ENCODE data around the gene SYT3.
"Not testable (repeated sequence)": the region's sequence is repeated elsewhere in the genome, so short reads cannot be mapped to it uniquely, and the experiment has no call there.

SYT3 gene

GRCh38 chr19:50607874-50608785, 31.6 kb downstream of the SYT3 start:
- Histone ChIP-seq H3K9me3 (ENCODE audit: insufficient read depth, low read length) (peaks cover 17% of the 10 kb centered on the region; the same call in 1 of the 2 replicates), H3K4me1 (ENCODE audit: insufficient read depth, insufficient read length) (no peaks in the 10 kb centered on the region), H3K4me3 (ENCODE audit: insufficient read length, low read depth) (peak overlapping the region; percentile 30), H3K9ac (ENCODE audit: insufficient read length, low read depth) (no peak overlapping the region), H3K27me3 (ENCODE audit: insufficient read depth, insufficient read length) (peaks cover 7% of the 10 kb centered on the region), H3K36me3 (ENCODE audit: insufficient read depth, insufficient read length, low read length) (no peaks in the 10 kb centered on the region)
- peak; percentile 94 for DNase-seq (ENCODE audit: low read depth, low spot score)
- TF ChIP-seq SUZ12 (IDR thresholded peaks at IDR 0.05; ENCODE audit: extremely low read depth, insufficient read depth, insufficient read length) (no peak), YY1 (IDR thresholded peaks at IDR 0.05; ENCODE audit: insufficient read depth, insufficient read length) (no peak), ZNF274 (IDR thresholded peaks at IDR 0.05; ENCODE audit: low read depth, low read length) (no peak)

GRCh38 chr19:50607388-50607787, 32.3 kb downstream of the SYT3 start:
- H3K27me3 ChIP-seq (ENCODE audit: insufficient read depth, insufficient read length): peaks cover 7% of the 10 kb centered on the region
- TF ChIP-seq SUZ12 (IDR thresholded peaks at IDR 0.05; ENCODE audit: extremely low read depth, insufficient read depth, insufficient read length): no peak
- TF ChIP-seq ZNF274 (IDR thresholded peaks at IDR 0.05; ENCODE audit: low read depth, low read length): no peak
- no peak for TF ChIP-seq YY1 (IDR thresholded peaks at IDR 0.05; ENCODE audit: insufficient read depth, insufficient read length)
- no peak overlapping the region for H3K9ac ChIP-seq (ENCODE audit: insufficient read length, low read depth)
- H3K9me3 ChIP-seq (ENCODE audit: insufficient read depth, low read length): peaks cover 17% of the 10 kb centered on the region; the same call in 1 of the 2 replicates
- no peaks in the 10 kb centered on the region for H3K4me1 ChIP-seq (ENCODE audit: insufficient read depth, insufficient read length)
- peak overlapping the region; percentile 30 for H3K4me3 ChIP-seq (ENCODE audit: insufficient read length, low read depth)
- no peaks in the 10 kb centered on the region for H3K36me3 ChIP-seq (ENCODE audit: insufficient read depth, insufficient read length, low read length)
- DNase-seq (ENCODE audit: low read depth, low spot score): no peak

GRCh38 chr19:50606059-50606836, 33.4 kb downstream of the SYT3 start:
- not testable (repeated sequence) for H3K4me3 ChIP-seq (ENCODE audit: insufficient read length, low read depth); H3K27me3 ChIP-seq (ENCODE audit: insufficient read depth, insufficient read length); H3K36me3 ChIP-seq (ENCODE audit: insufficient read depth, insufficient read length, low read length); H3K9ac ChIP-seq (ENCODE audit: insufficient read length, low read depth); H3K4me1 ChIP-seq (ENCODE audit: insufficient read depth, insufficient read length); DNase-seq (ENCODE audit: low read depth, low spot score)
- peaks cover 17% of the 10 kb centered on the region; the same call in 1 of the 2 replicates for H3K9me3 ChIP-seq (ENCODE audit: insufficient read depth, low read length)

DNA sequence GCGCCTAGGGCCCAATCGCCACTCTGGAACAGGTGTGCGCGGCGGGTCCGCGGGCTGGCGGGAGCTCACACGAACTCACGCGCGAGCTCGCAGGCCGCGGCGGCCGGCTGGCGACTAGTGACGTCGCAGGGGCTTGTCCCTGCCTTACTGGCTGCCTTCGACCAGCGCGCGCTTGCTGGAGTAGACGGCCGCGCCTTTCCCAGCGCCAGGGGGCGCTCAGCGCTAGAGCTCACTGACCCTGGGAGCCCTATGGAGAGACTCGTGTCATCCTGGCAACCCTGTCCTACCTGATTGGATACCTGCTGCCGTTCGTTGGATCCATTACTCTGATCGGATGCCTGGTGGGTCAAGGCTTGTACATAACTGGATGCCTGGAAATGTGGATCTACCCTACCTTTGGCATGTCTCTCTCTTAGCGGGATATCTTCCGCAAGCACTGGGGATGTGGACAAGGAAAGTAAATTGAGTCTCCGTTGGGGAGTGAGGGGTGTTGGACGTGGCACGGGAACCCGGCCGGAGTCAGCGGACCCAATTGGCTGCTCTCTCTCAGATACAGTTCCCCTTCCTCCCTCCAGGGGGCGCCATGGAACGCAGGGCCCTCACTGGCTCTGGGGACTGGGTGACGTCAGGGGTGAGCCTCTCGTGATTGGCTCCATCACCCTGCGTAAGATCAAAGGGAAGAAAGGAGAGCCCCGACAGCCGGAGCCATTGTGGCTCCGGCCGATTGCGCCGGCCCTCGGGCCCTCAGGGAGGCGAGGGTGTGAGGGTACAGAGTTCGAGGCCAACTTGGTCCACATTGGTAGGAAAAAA, 35.2 kb downstream of the SYT3 start:
- peaks cover 17% of the 10 kb centered on the region; the same call in 1 of the 2 replicates for H3K9me3 ChIP-seq (ENCODE audit: insufficient read depth, low read length)
- not testable (repeated sequence) for H3K9ac ChIP-seq (ENCODE audit: insufficient read length, low read depth); H3K4me1 ChIP-seq (ENCODE audit: insufficient read depth, insufficient read length); DNase-seq (ENCODE audit: low read depth, low spot score); H3K4me3 ChIP-seq (ENCODE audit: insufficient read length, low read depth); H3K27me3 ChIP-seq (ENCODE audit: insufficient read depth, insufficient read length); H3K36me3 ChIP-seq (ENCODE audit: insufficient read depth, insufficient read length, low read length)

DNA sequence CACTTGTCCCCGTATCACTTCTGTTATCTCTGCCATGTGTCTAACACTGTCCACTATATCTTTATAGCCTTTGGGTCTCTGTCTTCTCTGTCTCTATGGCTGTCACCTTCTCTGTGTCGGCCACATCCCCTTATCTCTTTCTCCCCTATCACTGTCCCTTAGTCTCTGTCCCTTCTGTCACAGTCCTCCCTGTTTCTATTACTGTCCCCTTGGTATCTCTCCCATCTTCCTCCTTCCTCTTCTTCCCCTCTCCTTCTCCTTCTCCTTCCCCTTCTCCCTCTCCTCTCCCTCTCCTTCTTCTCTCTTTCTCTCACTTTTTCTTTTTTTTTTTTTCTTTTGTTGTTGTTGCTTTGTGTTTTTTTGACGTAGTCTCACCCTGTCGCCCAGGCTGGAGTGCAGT, 36.7 kb downstream of the SYT3 start:
- H3K27me3 ChIP-seq (ENCODE audit: insufficient read depth, insufficient read length): peaks cover 7% of the 10 kb centered on the region
- no peak for DNase-seq (ENCODE audit: low read depth, low spot score)
- H3K9me3 ChIP-seq (ENCODE audit: insufficient read depth, low read length): peaks cover 14% of the 10 kb centered on the region; the same call in 1 of the 2 replicates
- H3K9ac ChIP-seq (ENCODE audit: insufficient read length, low read depth): no peak overlapping the region
- H3K36me3 ChIP-seq (ENCODE audit: insufficient read depth, insufficient read length, low read length): no peaks in the 10 kb centered on the region
- TF ChIP-seq YY1 (IDR thresholded peaks at IDR 0.05; ENCODE audit: insufficient read depth, insufficient read length): no peak
- no peak for TF ChIP-seq ZNF274 (IDR thresholded peaks at IDR 0.05; ENCODE audit: low read depth, low read length)
- TF ChIP-seq SUZ12 (IDR thresholded peaks at IDR 0.05; ENCODE audit: extremely low read depth, insufficient read depth, insufficient read length): no peak
- no peak overlapping the region for H3K4me3 ChIP-seq (ENCODE audit: insufficient read length, low read depth)
- H3K4me1 ChIP-seq (ENCODE audit: insufficient read depth, insufficient read length): peaks cover 3% of the 10 kb centered on the region

DNA sequence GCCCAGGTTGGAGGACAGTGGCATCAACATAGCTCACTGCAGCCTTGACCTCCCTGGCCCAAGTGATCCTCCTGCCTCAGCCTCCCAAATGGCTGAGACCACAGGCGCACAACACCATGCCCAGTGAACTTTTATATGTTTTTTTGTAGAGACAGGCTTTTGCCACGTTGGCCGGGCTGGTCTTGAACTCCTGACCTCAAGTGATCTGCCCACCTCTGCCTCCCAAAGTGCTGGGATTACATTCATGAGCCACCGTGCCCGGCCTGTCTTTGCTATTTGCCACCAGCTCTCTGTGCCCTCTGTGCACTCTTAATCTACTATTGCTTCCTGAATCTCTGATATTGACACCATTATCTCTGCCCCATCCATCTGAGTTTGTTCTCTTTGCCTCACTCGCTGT, 37.2 kb downstream of the SYT3 start:
- Histone ChIP-seq H3K9me3 (ENCODE audit: insufficient read depth, low read length) (peaks cover 14% of the 10 kb centered on the region; the same call in 1 of the 2 replicates), H3K4me3 (ENCODE audit: insufficient read length, low read depth) (no peak overlapping the region), H3K4me1 (ENCODE audit: insufficient read depth, insufficient read length) (peaks cover 3% of the 10 kb centered on the region), H3K9ac (ENCODE audit: insufficient read length, low read depth) (no peak overlapping the region), H3K36me3 (ENCODE audit: insufficient read depth, insufficient read length, low read length) (no peaks in the 10 kb centered on the region), H3K27me3 (ENCODE audit: insufficient read depth, insufficient read length) (peaks cover 6% of the 10 kb centered on the region)
- DNase-seq (ENCODE audit: low read depth, low spot score): no peak
- no peak for TF ChIP-seq YY1 (IDR thresholded peaks at IDR 0.05; ENCODE audit: insufficient read depth, insufficient read length)
- no peak for TF ChIP-seq ZNF274 (IDR thresholded peaks at IDR 0.05; ENCODE audit: low read depth, low read length)
- no peak for TF ChIP-seq SUZ12 (IDR thresholded peaks at IDR 0.05; ENCODE audit: extremely low read depth, insufficient read depth, insufficient read length)

GRCh38 chr19:50602089-50602422, 37.6 kb downstream of the SYT3 start:
- DNase-seq (ENCODE audit: low read depth, low spot score): no peak
- peaks cover 2% of the 10 kb centered on the region for H3K27me3 ChIP-seq (ENCODE audit: insufficient read depth, insufficient read length)
- H3K4me1 ChIP-seq (ENCODE audit: insufficient read depth, insufficient read length): peaks cover 3% of the 10 kb centered on the region
- peaks cover 10% of the 10 kb centered on the region; the same call in 1 of the 2 replicates for H3K9me3 ChIP-seq (ENCODE audit: insufficient read depth, low read length)
- H3K4me3 ChIP-seq (ENCODE audit: insufficient read length, low read depth): no peak overlapping the region
- H3K9ac ChIP-seq (ENCODE audit: insufficient read length, low read depth): no peak overlapping the region
- no peak for TF ChIP-seq SUZ12 (IDR thresholded peaks at IDR 0.05; ENCODE audit: extremely low read depth, insufficient read depth, insufficient read length)
- TF ChIP-seq ZNF274 (IDR thresholded peaks at IDR 0.05; ENCODE audit: low read depth, low read length): no peak
- no peak for TF ChIP-seq YY1 (IDR thresholded peaks at IDR 0.05; ENCODE audit: insufficient read depth, insufficient read length)
- H3K36me3 ChIP-seq (ENCODE audit: insufficient read depth, insufficient read length, low read length): no peaks in the 10 kb centered on the region
